ENCODE measurements around the gene PTPRR. TPM values are rescaled to one million over a fixed set of nuclear protein-coding genes. Genes with fewer than 3 reads are reported as not detected.

Gene PTPRR
- total and polyA plus RNA-seq, 2 donors from 2014 or later = 0.50 to 0.86 TPM

- TF ChIP-seq, protein P1, sequence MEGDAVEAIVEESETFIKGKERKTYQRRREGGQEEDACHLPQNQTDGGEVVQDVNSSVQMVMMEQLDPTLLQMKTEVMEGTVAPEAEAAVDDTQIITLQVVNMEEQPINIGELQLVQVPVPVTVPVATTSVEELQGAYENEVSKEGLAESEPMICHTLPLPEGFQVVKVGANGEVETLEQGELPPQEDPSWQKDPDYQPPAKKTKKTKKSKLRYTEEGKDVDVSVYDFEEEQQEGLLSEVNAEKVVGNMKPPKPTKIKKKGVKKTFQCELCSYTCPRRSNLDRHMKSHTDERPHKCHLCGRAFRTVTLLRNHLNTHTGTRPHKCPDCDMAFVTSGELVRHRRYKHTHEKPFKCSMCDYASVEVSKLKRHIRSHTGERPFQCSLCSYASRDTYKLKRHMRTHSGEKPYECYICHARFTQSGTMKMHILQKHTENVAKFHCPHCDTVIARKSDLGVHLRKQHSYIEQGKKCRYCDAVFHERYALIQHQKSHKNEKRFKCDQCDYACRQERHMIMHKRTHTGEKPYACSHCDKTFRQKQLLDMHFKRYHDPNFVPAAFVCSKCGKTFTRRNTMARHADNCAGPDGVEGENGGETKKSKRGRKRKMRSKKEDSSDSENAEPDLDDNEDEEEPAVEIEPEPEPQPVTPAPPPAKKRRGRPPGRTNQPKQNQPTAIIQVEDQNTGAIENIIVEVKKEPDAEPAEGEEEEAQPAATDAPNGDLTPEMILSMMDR (IDR thresholded peaks at IDR 0.05; ENCODE audit: borderline replicate concordance, extremely low read depth, insufficient read depth) = no peak
- FAIRE-seq (no peak), DNase-seq (no peak)
- Histone ChIP-seq H3K4me3 (ENCODE audit: low read length in 3 of 3) (no peak overlapping the region), H3K27ac (ENCODE audit: low read depth in 2 of 2, low read length in 2 of 2) (no peak overlapping the region), H3K36me3 (ENCODE audit: control insufficient read depth in 2 of 3, insufficient read depth in 3 of 3, low read length in 3 of 3) (no peaks in the 10 kb centered on the region), H3K9me3 (ENCODE audit: control insufficient read depth in 2 of 3, insufficient read depth in 1 of 3, low read length in 3 of 3) (no peaks in the 10 kb centered on the region), H3K9ac (ENCODE audit: low read length in 3 of 3) (no peak overlapping the region), H3K27me3 (ENCODE audit: control insufficient read depth, insufficient read depth, low read length) (no peaks in the 10 kb centered on the region), H3K4me1 (ENCODE audit: control insufficient read depth in 2 of 3, insufficient read depth in 2 of 3, low read depth in 1 of 3, low read length in 3 of 3) (no peaks in the 10 kb centered on the region)
- intact Hi-C loops (cut with DNase I) = no loop called here
Measured at GRCh38 chr12:70895956-70896355, 24.6 kb downstream of the PTPRR start.

DNA sequence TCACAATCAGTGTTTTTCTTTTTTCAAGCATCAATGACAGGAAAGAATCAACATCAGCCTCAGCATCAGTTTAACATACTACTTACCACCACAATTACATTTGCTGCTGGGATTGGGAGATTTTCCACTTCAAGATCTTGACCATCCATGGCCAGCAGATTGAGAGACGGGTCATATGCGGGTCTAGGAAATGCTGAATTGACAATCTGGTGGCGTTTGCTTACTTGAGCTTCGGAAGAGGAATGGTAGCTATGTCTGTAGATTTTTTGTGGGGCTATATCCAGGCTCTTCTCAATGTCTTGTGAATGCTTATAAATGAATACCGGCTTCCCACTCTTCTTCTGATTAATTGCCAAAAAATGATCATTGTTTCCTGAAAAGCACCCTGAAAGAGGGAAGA lies 27.9 kb downstream of the PTPRR start:
- Histone ChIP-seq H3K27ac (ENCODE audit: low read depth in 2 of 2, low read length in 2 of 2) (no peak overlapping the region), H3K9ac (ENCODE audit: low read length in 3 of 3) (no peak overlapping the region), H3K27me3 (ENCODE audit: control insufficient read depth, insufficient read depth, low read length) (no peaks in the 10 kb centered on the region), H3K4me1 (ENCODE audit: control insufficient read depth in 2 of 3, insufficient read depth in 2 of 3, low read depth in 1 of 3, low read length in 3 of 3) (no peaks in the 10 kb centered on the region), H3K36me3 (ENCODE audit: control insufficient read depth in 2 of 3, insufficient read depth in 3 of 3, low read length in 3 of 3) (no peaks in the 10 kb centered on the region), H3K4me3 (ENCODE audit: low read length in 3 of 3) (no peak overlapping the region), H3K9me3 (ENCODE audit: control insufficient read depth in 2 of 3, insufficient read depth in 1 of 3, low read length in 3 of 3) (no peaks in the 10 kb centered on the region)
- DNase-seq (no peak), FAIRE-seq (no peak)
- intact Hi-C loops (cut with DNase I) = no loop called here
- TF ChIP-seq, protein P1 (IDR thresholded peaks at IDR 0.05; ENCODE audit: borderline replicate concordance, extremely low read depth, insufficient read depth) = no peak

DNA sequence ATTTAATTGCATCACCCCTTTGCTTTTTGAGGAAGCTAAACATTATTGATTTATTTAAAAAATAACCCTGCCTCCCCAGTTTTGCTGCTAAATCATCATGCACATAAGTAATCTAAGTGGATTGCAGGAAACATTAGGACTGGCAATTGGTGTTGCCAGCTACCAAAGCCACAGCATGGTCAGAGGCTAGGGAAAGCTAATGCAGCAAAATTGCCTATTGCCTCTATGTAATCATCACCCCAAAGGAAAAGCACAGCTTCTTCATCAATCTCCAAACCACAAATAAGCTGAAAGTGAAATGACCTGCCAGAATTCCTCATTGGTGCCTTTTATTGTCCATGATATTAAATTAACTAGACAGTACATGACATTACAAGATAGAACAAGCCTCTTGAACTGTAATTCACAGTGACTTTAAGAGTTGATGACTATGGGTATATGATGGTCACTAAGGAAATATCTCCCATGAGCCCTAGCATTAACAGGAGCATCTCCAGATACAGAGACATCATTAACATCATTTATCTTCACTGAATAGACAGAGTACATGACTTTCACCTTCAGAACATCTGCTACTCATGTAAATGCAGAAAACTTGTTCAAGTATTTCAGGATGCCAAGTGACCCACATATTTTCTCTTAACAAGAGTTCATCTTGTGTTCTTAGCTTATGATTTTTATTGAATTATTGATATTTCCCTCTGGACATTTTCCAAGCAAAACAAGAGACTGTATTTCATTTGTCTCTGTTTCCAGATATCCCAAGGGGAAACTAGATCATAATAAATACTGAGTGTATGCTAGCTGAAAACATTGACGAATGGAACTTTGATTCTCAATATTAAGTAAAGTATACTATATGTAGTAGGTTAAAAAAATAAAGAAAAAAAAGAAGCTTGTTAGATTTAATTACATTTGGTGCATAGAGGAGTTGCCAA lies 29.4 kb downstream of the PTPRR start:
- FAIRE-seq (no peak), DNase-seq (no peak)
- no peak overlapping the region for H3K4me3 ChIP-seq (ENCODE audit: low read length in 3 of 3)
- no peaks in the 10 kb centered on the region for H3K4me1 ChIP-seq (ENCODE audit: control insufficient read depth in 2 of 3, insufficient read depth in 2 of 3, low read depth in 1 of 3, low read length in 3 of 3)
- no peak overlapping the region for H3K27ac ChIP-seq (ENCODE audit: low read depth in 2 of 2, low read length in 2 of 2)
- H3K27me3 ChIP-seq (ENCODE audit: control insufficient read depth, insufficient read depth, low read length) = no peaks in the 10 kb centered on the region
- no peaks in the 10 kb centered on the region for H3K36me3 ChIP-seq (ENCODE audit: control insufficient read depth in 2 of 3, insufficient read depth in 3 of 3, low read length in 3 of 3)
- H3K9ac ChIP-seq (ENCODE audit: low read length in 3 of 3) = no peak overlapping the region
- intact Hi-C loops (cut with DNase I) = no loop called here
- no peaks in the 10 kb centered on the region for H3K9me3 ChIP-seq (ENCODE audit: control insufficient read depth in 2 of 3, insufficient read depth in 1 of 3, low read length in 3 of 3)
- TF ChIP-seq, protein P1 (IDR thresholded peaks at IDR 0.05; ENCODE audit: borderline replicate concordance, extremely low read depth, insufficient read depth) = no peak

Measured in kidney (tissue), 14 donors.